DND-41 (cell line): ENCODE data around the gene TRIM2.

Source experiments
- EZH2 ChIP-seq: IDR thresholded peaks from 3 replicates; pipeline ENCODE4 v1.6.1; 2012; ENCODE audit warnings: borderline replicate concordance, low read depth, mild to moderate bottlenecking, moderate library complexity, low read length, inconsistent platforms; ENCODE audit not compliant: severe bottlenecking
- TF ChIP-seq, protein P1 (sequence below): IDR thresholded peaks from 2 replicates; pipeline ENCODE4 v1.5.1; 2012; ENCODE audit warnings: borderline replicate concordance, low read length, moderate library complexity, mild to moderate bottlenecking; ENCODE audit not compliant: poor library complexity, severe bottlenecking; ENCODE audit errors: extremely low read depth

GRCh38 chr4:153255233-153255632, 51.0 kb downstream of the TRIM2 start:
- TF ChIP-seq, protein P1, sequence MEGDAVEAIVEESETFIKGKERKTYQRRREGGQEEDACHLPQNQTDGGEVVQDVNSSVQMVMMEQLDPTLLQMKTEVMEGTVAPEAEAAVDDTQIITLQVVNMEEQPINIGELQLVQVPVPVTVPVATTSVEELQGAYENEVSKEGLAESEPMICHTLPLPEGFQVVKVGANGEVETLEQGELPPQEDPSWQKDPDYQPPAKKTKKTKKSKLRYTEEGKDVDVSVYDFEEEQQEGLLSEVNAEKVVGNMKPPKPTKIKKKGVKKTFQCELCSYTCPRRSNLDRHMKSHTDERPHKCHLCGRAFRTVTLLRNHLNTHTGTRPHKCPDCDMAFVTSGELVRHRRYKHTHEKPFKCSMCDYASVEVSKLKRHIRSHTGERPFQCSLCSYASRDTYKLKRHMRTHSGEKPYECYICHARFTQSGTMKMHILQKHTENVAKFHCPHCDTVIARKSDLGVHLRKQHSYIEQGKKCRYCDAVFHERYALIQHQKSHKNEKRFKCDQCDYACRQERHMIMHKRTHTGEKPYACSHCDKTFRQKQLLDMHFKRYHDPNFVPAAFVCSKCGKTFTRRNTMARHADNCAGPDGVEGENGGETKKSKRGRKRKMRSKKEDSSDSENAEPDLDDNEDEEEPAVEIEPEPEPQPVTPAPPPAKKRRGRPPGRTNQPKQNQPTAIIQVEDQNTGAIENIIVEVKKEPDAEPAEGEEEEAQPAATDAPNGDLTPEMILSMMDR: no peak
- no peak for TF ChIP-seq EZH2
